CD14-positive monocyte (primary cell): ENCODE measurements around the gene IGF2. TPM values are rescaled to one million over a fixed set of nuclear protein-coding genes. Genes with fewer than 3 reads are reported as not detected.
A peak's percentile ranks its signal among the peaks of the same experiment; 100 is the strongest.

Source experiments
- DNase-seq, 3 donors: peaks; one replicate each; pipeline ENCODE4 v3.0.0-alpha.2; 2011 to 2022
- H2AFZ ChIP-seq: 2 replicates; pipeline ENCODE4 v1.6.0; 2012; ENCODE audit warnings: mild to moderate bottlenecking, low read depth, low read length, inconsistent platforms; ENCODE audit not compliant: insufficient read depth, poor library complexity, severe bottlenecking
- H3K27ac ChIP-seq, 2 donors: 1 replicate in 1 of 2; 2 replicates in 1 of 2; pipeline ENCODE4 v1.5.1; 2012 to 2013; ENCODE audit warnings: low read length in 2 of 2, control low read depth in 1 of 2, inconsistent platforms in 1 of 2, low read depth in 1 of 2, mild to moderate bottlenecking in 1 of 2
- H3K27me3 ChIP-seq, 2 donors: one replicate each; pipeline versions ENCODE4 v1.6.0 to v1.6.1; 2011 to 2013; ENCODE audit warnings: low read length in 2 of 2; ENCODE audit not compliant: control insufficient read depth in 2 of 2, insufficient read depth in 2 of 2
- H3K36me3 ChIP-seq, 2 donors: replicated peaks in 1 of 2; 1 replicate in 1 of 2; 2 replicates in 1 of 2; pipeline versions ENCODE4 v1.5.1 to v1.6.1; 2012 to 2013; ENCODE audit warnings: low read length in 2 of 2, control low read depth in 1 of 2, inconsistent platforms in 1 of 2, mild to moderate bottlenecking in 1 of 2; ENCODE audit not compliant: insufficient read depth in 2 of 2, control insufficient read depth in 1 of 2
- H3K4me1 ChIP-seq, 2 donors: 1 replicate in 1 of 2; 2 replicates in 1 of 2; pipeline versions ENCODE4 v1.5.1 to v1.6.1; 2012 to 2013; ENCODE audit warnings: low read length in 2 of 2, control low read depth in 1 of 2, inconsistent platforms in 1 of 2, mild to moderate bottlenecking in 1 of 2, moderate library complexity in 1 of 2; ENCODE audit not compliant: insufficient read depth in 2 of 2, control insufficient read depth in 1 of 2
- H3K4me2 ChIP-seq: replicated peaks from 2 replicates; pipeline ENCODE3; 2012; ENCODE audit warnings: low read length, moderate library complexity, mild to moderate bottlenecking; ENCODE audit not compliant: poor library complexity, severe bottlenecking; ENCODE audit errors: extremely low read depth
- H3K4me3 ChIP-seq, 3 experiments: fragments of 200-600 bp in 1 of 3; sonication (generic) in 1 of 3; replicated peaks in 1 of 3; 1 replicate in 2 of 3; 2 replicates in 1 of 3; pipeline ENCODE4 v1.5.1; 2011 to 2013; ENCODE audit warnings: low read length in 3 of 3, mild to moderate bottlenecking in 3 of 3, control low read depth in 2 of 3, low read depth in 2 of 3, inconsistent platforms in 1 of 3, moderate library complexity in 1 of 3
- H3K79me2 ChIP-seq: 2 replicates; pipeline ENCODE4 v1.6.0; 2012; ENCODE audit warnings: mild to moderate bottlenecking, control low read depth, inconsistent platforms, low read length, moderate library complexity; ENCODE audit not compliant: insufficient read depth
- H3K9ac ChIP-seq: 2 replicates; pipeline ENCODE4 v1.6.0; 2017; ENCODE audit warnings: low read length, mild to moderate bottlenecking; ENCODE audit not compliant: insufficient read depth, poor library complexity, severe bottlenecking
- H3K9me3 ChIP-seq, 2 donors: replicated peaks in 1 of 2; 1 replicate in 1 of 2; 2 replicates in 1 of 2; pipeline versions ENCODE4 v1.5.1 to v1.6.1; 2012 to 2013; ENCODE audit warnings: low read length in 2 of 2, control low read depth in 1 of 2; ENCODE audit not compliant: control insufficient read depth in 1 of 2, insufficient read depth in 1 of 2
- H4K20me1 ChIP-seq: 2 replicates; pipeline ENCODE4 v1.6.0; 2012; ENCODE audit warnings: mild to moderate bottlenecking, low read length, control low read depth, moderate library complexity; ENCODE audit not compliant: insufficient read depth
- H3K27ac Mint-ChIP-seq, 7 donors: one replicate each; pipeline ENCODE4 v1.8.0; 2020; ENCODE audit warnings: mild to moderate bottlenecking in 7 of 7, mixed read lengths in 7 of 7, moderate library complexity in 6 of 7, inconsistent platforms in 2 of 7
- H3K27me3 Mint-ChIP-seq, 3 donors: one replicate each; pipeline ENCODE4 v1.8.0; 2021 to 2022; ENCODE audit warnings: low read depth in 3 of 3, mild to moderate bottlenecking in 3 of 3, mixed read lengths in 3 of 3, moderate library complexity in 3 of 3, inconsistent platforms in 1 of 3
- H3K36me3 Mint-ChIP-seq, 2 donors: one replicate each; pipeline ENCODE4 v1.8.0; 2020; ENCODE audit warnings: mixed read lengths in 2 of 2, inconsistent platforms in 1 of 2, mild to moderate bottlenecking in 1 of 2
- H3K4me1 Mint-ChIP-seq: one replicate; pipeline ENCODE4 v1.8.0; 2020; ENCODE audit warnings: mild to moderate bottlenecking, mixed read lengths
- H3K4me3 Mint-ChIP-seq, 2 donors: one replicate each; pipeline ENCODE4 v1.8.0; 2020; ENCODE audit warnings: mild to moderate bottlenecking in 2 of 2, mixed read lengths in 2 of 2, moderate library complexity in 1 of 2
- H3K9me3 Mint-ChIP-seq, 7 donors: one replicate each; pipeline ENCODE4 v1.8.0; 2020 to 2022; ENCODE audit warnings: mixed read lengths in 7 of 7, mild to moderate bottlenecking in 6 of 7, moderate library complexity in 6 of 7, inconsistent platforms in 2 of 7
- WGBS: methylation state at CpG from one replicate; pipeline ENCODE4 v1.1.5; 2013; ENCODE audit warnings: missing lambda C conversion rate; ENCODE audit not compliant: insufficient coverage; 5-methylcytosine and 5-hydroxymethylcytosine counted together
- intact Hi-C, 2 donors: fragments of 100-400 bp; cut with micrococcal nuclease; formaldehyde crosslinking; loops; one replicate each; pipeline versions ENCODE4 v1.15.0 to v1.15.1; 2023
- polyA plus RNA-seq, 3 donors: library from polyadenylated mRNA; depleted of rRNA in 1 of 3; unstranded in 2 of 3; stranded (reverse) in 1 of 3; fragments of 300-500 nt in 2 of 3; fragments of >200 nt in 1 of 3; fragmentation: Illumina TruSeq in 2 of 3; gene quantifications; 1 replicate in 2 of 3; 2 replicates in 1 of 3; pipeline ENCODE4 v1.2.3, GENCODE V29; 2012 to 2021
- TF ChIP-seq, protein P1 (sequence below): fragments of 200-600 bp; IDR thresholded peaks from one replicate; pipeline ENCODE4 v1.8.0; 2022; ENCODE audit warnings: antibody characterized with exemption, mild to moderate bottlenecking

The IGF2 gene
- polyA plus RNA-seq, 3 donors: not detected

DNA sequence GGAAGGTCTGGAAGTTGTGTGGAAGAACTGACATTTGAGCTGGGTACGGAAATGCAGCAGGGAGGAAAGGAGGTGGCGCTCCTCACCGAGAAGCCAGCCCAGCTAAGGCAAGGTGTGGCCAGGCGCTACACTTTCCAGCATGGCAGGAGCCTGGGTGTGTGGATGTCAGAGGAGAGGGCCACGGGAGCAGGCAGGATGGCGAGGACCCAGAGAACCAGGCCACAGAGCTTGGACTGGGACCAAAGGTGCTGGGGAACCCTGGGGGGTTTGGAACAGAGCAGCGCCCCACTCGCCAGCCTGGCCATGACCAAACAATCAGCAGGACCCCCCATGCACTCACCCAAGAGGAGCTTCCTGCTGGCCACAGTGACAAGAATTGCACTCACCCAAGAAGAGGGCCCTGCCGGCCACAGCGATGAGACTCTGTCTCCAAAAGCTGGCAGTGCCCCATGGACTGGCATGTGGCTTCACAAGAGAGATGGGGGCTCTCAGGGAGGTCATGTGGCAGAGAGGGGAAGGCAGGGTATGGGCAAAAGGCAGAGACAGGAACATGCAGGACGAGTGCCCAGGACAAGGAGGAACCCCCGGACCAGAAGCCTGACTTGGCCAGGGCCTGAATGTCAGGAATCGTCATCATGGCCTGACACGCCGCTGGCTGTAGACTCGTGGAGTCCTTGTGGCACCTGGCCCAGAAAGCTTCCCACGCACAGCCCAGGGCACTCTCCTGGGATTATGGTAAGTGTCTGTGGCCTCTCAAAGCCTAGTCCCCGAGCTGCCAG, 45.4 kb downstream of the IGF2 start:
- Mint-ChIP-seq H3K4me3 (peak overlapping the region in 1 of 2 donors; percentile 67), H3K36me3 (no peaks in the 10 kb centered on the region), H3K27ac (no peak overlapping the region), H3K27me3 (peaks cover 9 to 19% (median 15%) of the 10 kb centered on the region in 3 donors), H3K9me3 (peaks cover 0 to 3% (median 0%) of the 10 kb centered on the region in 7 donors), H3K4me1 (peaks cover 2% of the 10 kb centered on the region)
- no peaks in the 10 kb centered on the region for H3K36me3 ChIP-seq
- H2AFZ ChIP-seq: no peak overlapping the region
- no peak overlapping the region for H3K9ac ChIP-seq
- no peaks in the 10 kb centered on the region for H3K27me3 ChIP-seq
- H3K4me2 ChIP-seq: no peak overlapping the region
- intact Hi-C loops: no loop called here
- TF ChIP-seq, protein P1, sequence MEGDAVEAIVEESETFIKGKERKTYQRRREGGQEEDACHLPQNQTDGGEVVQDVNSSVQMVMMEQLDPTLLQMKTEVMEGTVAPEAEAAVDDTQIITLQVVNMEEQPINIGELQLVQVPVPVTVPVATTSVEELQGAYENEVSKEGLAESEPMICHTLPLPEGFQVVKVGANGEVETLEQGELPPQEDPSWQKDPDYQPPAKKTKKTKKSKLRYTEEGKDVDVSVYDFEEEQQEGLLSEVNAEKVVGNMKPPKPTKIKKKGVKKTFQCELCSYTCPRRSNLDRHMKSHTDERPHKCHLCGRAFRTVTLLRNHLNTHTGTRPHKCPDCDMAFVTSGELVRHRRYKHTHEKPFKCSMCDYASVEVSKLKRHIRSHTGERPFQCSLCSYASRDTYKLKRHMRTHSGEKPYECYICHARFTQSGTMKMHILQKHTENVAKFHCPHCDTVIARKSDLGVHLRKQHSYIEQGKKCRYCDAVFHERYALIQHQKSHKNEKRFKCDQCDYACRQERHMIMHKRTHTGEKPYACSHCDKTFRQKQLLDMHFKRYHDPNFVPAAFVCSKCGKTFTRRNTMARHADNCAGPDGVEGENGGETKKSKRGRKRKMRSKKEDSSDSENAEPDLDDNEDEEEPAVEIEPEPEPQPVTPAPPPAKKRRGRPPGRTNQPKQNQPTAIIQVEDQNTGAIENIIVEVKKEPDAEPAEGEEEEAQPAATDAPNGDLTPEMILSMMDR: no peak
- H3K27ac ChIP-seq: no peak overlapping the region
- no peaks in the 10 kb centered on the region for H3K9me3 ChIP-seq
- no peak overlapping the region for H3K4me3 ChIP-seq
- no peaks in the 10 kb centered on the region for H3K79me2 ChIP-seq
- WGBS: 86% methylated on average over 18 of the region's 18 CpGs
- no peaks in the 10 kb centered on the region for H3K4me1 ChIP-seq
- H4K20me1 ChIP-seq: no peaks in the 10 kb centered on the region
- DNase-seq: no peak

DNA sequence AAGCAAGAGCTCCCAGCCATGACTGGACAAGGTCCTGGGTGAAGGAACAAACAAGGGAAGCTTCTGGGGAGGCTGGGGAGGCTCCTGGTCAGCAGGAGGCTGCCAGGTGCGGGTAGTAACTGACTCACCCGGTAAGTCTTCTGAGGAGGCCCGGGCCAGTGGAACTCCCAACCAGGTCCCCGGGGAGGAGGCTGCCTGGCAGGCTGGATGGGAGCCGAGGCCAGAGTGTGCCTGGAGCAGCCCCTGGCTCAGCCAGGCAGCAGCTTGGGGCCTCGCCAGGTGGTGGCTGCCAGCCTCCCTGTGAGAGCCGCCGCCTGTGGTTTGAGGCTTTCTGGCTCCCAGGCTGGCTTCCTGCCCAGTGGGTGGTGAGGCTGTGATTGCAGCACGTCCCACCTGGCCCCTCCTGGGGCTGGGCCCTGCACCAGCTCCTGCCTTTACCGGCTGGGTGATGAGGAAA, 46.2 kb downstream of the IGF2 start:
- TF ChIP-seq, protein P1: no peak
- Histone ChIP-seq H3K27ac (no peak overlapping the region), H3K36me3 (no peaks in the 10 kb centered on the region), H3K9ac (no peak overlapping the region), H3K4me1 (no peaks in the 10 kb centered on the region), H3K4me3 (no peak overlapping the region), H3K27me3 (no peaks in the 10 kb centered on the region), H3K4me2 (no peak overlapping the region), H4K20me1 (no peaks in the 10 kb centered on the region), H3K9me3 (no peaks in the 10 kb centered on the region), H2AFZ (no peak overlapping the region), H3K79me2 (no peaks in the 10 kb centered on the region)
- Mint-ChIP-seq H3K4me3 (no peak overlapping the region), H3K27ac (no peak overlapping the region), H3K4me1 (peaks cover 2% of the 10 kb centered on the region), H3K27me3 (peaks cover 9 to 19% (median 18%) of the 10 kb centered on the region in 3 donors), H3K36me3 (no peaks in the 10 kb centered on the region), H3K9me3 (peaks cover 0 to 3% (median 0%) of the 10 kb centered on the region in 7 donors)
- 7% methylated on average over 9 of the region's 10 CpGs for WGBS
- intact Hi-C loops: no loop called here
- DNase-seq: no peak
